Suppressor macrophage treated with lipopolysaccharide for 1 hour (primary cell): ENCODE measurements around the gene ADCK2.
"Not testable (repeated sequence)": the region's sequence is repeated elsewhere in the genome, so short reads cannot be mapped to it uniquely, and the experiment has no call there.

Source experiments
- DNase-seq, 3 donors: peaks; one replicate each; pipeline ENCODE4 v3.0.0-alpha.2; 2020 to 2022

Gene ADCK2

GRCh38 chr7:140674356-140674800 is 1.6 kb downstream of the ADCK2 start:
- no peak for DNase-seq

GRCh38 chr7:140674899-140675701 is 2.4 kb downstream of the ADCK2 start:
- peak; percentile 71 to 82 (median 73) for DNase-seq

GRCh38 chr7:140675726-140676125 is 3.0 kb downstream of the ADCK2 start:
- no peak for DNase-seq

- DNase-seq: peak; percentile 74 to 84 (median 84)
Measured at GRCh38 chr7:140676306-140676705, 3.6 kb downstream of the ADCK2 start.

- not testable (repeated sequence) for DNase-seq
Measured at GRCh38 chr7:140676956-140677355, 4.2 kb downstream of the ADCK2 start.

GRCh38 chr7:140677496-140677895 is 4.8 kb downstream of the ADCK2 start:
- DNase-seq: no peak

- DNase-seq: no peak
Measured at GRCh38 chr7:140678081-140678815, 5.5 kb downstream of the ADCK2 start.

- no peak for DNase-seq
Measured at GRCh38 chr7:140678816-140679130, 6.0 kb downstream of the ADCK2 start.

- DNase-seq: no peak
Measured at GRCh38 chr7:140679186-140679585, 6.4 kb downstream of the ADCK2 start.

- no peak for DNase-seq
Measured at GRCh38 chr7:140680886-140681285, 8.1 kb downstream of the ADCK2 start.

- DNase-seq: no peak
Measured at GRCh38 chr7:140681766-140682165, 9.0 kb downstream of the ADCK2 start.

GRCh38 chr7:140683657-140684056 is 10.9 kb downstream of the ADCK2 start:
- DNase-seq: no peak

GRCh38 chr7:140684066-140684950 is 11.6 kb downstream of the ADCK2 start:
- DNase-seq: no peak

GRCh38 chr7:140685407-140686087 is 12.8 kb downstream of the ADCK2 start:
- DNase-seq: no peak

GRCh38 chr7:140686921-140687320 is 14.2 kb downstream of the ADCK2 start:
- no peak for DNase-seq

GRCh38 chr7:140688341-140688740 is 15.6 kb downstream of the ADCK2 start:
- DNase-seq: no peak

- no peak for DNase-seq
Measured at GRCh38 chr7:140689199-140690152, 16.7 kb downstream of the ADCK2 start.

- no peak for DNase-seq
Measured at GRCh38 chr7:140691376-140692045, 18.8 kb downstream of the ADCK2 start.

GRCh38 chr7:140693849-140694248 is 21.1 kb downstream of the ADCK2 start:
- DNase-seq: not testable (repeated sequence)

- no peak for DNase-seq
Measured at GRCh38 chr7:140694592-140694991, 21.8 kb downstream of the ADCK2 start.

- DNase-seq: no peak
Measured at GRCh38 chr7:140695381-140695780, 22.6 kb downstream of the ADCK2 start.
